GM18867 (cell line): ENCODE measurements around the gene KANK4.
"Not testable (repeated sequence)": the region's sequence is repeated elsewhere in the genome, so short reads cannot be mapped to it uniquely, and the experiment has no call there.

Experiments used
- ATAC-seq: cut with Tn5 transposase; IDR thresholded peaks from one replicate; pipeline ENCODE4 v1.9.1; 2021; ENCODE audit warnings: mild to moderate bottlenecking, moderate library complexity; ENCODE audit not compliant: unreplicated experiment

The KANK4 gene

DNA sequence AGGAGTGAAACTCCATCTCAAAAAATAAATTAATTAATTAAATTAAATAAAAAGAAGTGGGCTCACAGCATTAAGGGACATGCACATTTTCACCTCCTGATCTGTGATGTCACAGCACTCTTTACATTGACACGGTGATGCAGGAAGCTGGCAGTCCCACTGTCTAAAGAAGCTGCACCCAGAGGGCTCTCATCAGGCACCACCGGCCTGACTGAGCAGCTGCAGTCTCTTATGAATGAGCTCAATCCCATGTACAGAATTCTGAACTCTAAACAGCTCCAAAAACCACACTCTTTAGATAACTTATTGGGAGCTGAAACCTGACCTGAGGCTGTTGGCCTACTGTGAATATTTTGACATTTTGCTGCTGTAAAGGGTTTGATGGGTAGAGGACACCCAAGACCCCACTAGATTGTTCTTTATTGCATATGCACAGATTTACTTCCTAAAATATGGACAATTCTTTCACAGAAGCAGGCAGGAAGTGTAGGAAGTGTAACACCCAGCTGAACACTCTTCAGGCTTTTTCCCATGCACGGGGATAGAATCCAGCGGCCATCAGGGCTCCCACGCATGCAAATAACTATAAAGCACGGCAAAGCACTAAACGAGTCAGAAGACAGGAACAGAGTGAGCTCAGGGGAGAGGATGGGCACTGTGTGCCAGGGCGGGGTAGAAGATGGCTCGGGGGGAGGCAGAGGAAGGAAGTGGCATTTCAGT is 78.4 kb downstream of the KANK4 start:
- no peak for ATAC-seq

DNA sequence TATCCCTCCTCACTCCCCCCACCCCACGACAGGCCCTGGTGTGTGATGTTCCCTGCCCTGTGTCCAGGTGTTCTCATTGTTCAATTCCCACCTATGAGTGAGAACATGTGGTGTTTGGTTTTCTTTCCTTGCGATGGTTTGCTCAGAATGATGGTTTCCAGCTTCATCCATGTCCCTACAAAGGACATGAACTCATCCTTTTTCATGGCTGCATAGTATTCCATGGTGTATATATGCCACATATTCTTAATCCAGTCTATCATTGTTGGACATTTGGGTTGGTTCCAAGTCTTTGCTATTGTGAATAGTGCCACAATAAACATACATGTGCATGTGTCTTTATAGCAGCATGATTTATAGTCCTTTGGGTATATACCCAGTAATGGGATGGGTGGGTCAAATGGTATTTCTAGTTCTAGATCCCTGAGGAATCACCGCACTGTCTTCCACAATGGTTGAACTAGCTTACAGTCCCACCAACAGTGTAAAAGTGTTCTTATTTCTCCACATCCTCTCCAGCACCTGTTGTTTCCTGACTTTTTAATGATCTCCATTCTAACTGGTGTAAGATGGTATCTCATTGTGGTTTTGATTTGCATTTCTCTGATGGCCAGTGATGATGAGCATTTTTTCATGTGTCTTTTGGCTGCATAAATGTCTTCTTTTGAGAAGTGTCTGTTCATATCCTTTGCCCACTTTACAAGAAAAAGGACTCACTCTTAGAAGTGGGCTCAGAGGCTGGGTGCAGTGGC is 79.4 kb downstream of the KANK4 start:
- not testable (repeated sequence) for ATAC-seq

DNA sequence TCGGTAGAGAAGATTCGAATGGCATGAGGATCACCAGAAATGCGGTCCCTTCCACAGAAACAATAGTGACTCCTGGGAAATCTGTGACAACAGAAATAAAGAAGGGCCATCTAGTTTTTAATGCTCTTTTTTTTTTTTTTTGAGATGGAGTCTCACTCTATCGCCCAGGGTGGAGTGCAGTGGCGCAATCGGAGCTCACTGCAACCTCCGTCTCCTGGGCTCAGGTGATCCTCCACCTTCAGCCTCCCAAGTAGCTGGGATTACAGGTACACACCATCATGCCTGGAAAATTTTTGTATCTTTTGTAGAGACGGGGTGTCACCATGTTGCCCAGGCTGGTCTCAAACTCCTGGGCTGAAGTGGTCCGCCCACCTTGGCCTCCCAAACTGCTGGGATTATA is 80.7 kb downstream of the KANK4 start:
- no peak for ATAC-seq

DNA sequence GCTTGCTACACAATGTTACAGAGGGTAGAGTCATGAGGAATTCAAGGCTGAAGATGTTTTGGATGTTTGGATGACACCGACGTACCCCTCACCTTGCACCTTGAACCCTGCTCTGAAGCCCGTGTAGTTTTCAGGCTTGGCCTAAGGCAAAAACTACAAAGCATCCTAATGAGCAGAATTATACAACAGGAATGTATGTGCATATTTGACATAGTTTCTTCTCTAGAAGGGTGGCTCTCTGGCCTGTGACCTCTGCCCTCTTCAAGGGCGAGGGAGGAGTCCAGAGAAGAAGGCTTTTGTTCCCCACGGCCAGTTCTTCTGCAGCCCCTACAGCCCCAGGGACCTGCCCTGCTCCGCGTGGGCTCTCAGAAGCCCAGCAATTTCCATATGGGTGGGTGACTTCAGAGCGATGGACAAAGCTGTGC is 81.3 kb downstream of the KANK4 start:
- ATAC-seq: no peak

DNA sequence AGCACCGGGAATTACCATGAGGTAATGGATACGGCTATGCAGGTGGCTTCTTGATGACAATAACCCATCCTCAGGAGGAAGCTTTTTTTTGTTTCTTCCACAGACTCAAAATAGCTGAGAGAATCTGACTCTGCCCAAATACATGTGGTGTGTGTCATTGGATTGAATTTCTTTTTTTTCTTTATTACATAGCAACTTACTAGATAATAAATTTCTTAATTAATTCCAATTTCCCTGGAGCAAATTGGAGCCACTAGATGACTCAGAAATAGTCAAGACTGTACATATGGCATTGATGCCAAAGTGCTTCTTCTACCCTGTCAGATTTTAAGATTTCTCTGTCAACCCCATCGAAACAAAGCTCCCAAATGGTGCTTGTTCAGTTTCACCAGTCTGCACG is 81.9 kb downstream of the KANK4 start:
- no peak for ATAC-seq

DNA sequence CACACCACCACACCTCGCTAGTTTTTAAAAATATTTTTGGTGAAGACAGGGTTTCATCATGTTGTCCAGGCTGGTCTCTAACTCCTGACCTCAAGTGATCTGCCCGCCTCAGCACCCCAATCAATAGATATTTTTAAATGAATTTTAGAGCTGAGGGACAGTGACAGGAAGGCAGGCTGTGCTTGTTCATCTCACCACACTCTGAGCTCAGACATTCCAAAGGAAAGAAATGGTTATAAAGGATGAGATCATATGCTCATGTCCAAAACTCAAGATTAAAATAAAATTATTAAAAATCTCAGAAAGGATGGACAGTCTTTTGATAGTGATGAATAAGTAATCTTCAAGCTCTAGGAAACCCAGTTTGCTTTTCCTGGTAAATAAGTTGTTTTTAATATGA is 83.7 kb downstream of the KANK4 start:
- no peak for ATAC-seq

DNA sequence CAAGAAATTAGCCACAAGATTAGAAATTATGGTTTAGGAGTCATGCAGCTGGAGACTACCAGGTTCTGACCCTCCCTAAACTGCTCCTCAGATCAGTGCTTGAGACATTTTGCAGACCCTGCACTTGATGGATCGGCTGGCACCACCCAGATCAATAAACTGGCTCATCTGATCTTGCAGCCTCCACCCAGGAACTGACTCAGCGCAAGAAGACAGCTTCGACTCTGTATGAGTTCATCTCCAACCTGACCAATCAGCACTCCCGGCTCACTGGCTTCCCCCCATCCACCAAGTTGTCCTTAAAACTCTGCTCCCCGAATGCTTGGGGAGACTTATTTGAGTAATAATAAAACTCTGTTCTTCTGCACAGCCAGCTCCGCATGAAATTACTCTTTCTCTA is 84.5 kb downstream of the KANK4 start:
- no peak for ATAC-seq

DNA sequence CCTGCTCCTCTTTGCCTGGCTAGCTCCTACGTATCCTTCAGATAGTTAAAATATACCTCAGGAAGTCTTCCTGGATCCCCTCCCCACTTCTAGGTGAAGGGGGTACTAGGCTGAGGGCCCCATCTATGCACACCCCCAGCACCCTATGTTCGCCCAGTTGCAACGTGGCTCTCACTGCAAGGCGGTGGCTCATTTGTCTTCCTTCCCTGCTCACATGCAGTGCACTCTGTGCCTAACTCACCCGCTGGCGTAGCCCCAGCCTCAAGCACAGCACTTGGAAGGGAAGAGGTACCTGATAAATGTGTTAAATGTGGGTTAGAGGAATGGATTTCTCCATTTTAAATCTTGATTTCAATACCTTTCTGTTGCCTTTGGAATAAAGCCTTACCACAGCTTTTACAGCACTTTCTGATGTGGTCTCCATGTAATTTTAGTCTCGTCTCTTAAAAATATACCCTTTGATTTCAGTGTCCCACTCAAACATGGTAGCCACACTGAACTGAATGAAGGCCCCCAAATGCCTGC is 85.2 kb downstream of the KANK4 start:
- no peak for ATAC-seq

DNA sequence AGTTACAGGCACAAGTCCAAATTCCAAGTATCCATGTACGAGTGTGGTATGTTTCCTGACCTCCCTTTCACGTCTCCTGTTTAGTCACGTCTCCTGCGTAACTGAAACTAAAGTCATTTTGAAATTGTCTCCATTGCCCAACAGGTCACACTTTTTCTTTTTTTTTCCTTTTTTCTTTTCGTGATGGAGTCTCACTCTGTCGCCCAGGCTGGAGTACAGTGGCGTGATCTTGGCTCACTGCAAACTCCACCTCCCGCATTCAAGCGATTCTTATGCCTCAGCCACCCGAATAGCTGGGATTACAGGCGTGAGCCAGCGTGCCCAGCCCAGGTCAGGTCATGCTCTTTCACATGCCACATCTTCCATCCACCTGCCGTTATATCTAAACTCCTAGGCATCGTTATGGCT is 86.4 kb downstream of the KANK4 start:
- no peak for ATAC-seq

DNA sequence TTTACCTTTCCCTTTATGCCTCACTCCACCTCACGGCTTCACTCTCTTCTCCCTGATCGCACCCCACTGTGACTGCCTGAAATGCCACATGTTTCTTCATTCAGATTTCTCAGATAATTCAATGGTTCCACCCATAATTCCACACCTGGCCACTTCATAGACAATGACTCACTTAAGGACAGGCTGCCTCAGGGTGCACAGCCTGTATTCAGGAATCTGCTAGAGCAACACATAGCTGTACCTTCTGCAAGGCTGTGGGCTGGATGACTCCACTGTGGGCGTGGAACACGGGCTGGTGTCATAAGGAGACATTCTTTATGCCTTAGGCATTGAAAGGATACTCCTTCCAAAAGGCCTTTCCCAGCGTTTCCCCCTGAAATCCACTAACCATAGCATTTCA is 88.5 kb downstream of the KANK4 start:
- no peak for ATAC-seq

DNA sequence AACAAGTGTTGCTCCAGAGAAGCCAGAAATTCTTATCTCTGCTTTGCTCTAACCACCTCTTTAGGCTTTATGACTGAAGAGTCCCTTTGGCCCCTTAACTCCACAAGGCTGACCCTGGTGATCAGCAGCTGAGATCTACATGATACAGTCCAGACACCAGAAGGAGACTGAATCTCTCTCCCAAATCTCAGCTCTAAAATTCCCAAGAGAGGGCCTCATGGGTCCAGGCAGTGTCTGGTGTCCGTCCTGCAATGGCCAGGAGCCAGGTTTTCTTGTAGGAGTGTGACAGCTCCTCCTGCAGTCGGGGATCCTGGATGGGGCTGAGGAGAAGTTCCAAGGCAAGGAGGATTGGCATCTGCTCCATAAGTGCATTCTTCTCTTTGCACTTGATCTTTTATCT is 89.3 kb downstream of the KANK4 start:
- ATAC-seq: no peak

DNA sequence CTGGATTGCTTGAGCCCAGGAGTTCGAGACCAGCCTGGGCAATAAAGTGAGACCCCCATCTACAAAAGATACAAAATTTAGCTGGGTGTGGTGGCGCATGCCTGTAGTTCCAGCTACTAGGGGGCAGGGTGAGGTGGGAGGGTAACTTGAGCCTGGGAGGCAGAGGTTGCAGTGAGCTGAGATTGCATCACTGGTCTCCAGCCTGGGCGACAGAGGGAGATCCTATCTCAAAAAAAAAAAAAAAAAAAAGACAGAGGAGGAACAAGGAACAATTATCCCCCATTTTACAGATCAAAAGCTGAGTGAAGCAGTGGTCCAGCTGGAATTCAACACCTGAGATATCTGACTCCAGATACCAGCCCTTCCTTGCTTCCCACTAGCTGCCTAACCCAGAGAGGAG is 89.8 kb downstream of the KANK4 start:
- ATAC-seq: no peak

DNA sequence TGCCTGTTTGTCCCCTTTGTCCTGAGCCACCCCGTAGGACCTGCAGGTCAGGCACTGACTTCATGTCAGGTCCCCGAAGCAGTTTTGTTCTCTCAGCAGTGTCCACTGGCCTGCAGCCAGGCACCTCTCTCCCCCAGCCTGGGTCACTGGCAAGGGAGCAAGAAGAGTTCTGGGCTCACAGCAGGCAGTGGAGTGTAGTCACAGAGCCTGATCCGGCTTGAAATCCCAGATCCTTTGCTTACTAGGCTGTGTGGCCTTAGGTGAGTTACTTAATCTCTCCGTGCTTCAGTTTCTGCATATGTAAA is 90.4 kb downstream of the KANK4 start:
- no peak for ATAC-seq

DNA sequence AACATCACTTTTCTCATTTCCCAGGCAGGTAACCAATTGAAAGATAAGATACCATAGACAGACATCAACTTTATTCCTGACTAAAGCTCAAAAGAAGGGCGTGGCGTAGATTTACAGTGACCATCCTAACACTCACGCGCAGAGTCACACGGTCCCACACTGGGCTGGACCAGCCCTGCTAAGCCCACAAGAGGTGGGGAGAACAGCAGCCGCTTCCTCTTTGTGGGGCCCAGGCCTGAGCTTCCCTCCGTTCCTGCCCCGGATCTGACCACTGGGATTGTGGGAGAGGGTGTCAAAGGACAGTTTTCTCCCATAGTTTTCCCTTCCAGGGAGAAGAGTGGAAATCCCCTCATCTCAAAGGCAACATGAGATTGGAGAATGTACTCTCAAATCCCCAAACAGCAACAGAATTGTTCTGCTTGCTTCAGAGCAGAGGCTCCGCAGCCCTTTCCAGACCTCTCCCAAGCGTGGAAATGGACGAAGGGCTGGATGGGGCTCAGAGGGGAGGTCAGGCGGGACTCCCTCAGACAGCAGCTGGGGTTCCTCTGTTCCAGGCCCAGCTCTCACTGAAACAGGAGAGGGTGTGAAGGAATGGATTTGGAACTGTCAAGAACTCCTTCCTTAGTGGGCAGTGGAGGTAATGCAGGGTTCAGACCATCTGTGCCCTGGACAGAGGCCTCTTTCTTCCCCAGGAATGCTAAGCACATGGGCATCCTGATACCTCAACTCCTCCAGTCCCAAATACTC is 90.9 kb downstream of the KANK4 start:
- no peak for ATAC-seq

DNA sequence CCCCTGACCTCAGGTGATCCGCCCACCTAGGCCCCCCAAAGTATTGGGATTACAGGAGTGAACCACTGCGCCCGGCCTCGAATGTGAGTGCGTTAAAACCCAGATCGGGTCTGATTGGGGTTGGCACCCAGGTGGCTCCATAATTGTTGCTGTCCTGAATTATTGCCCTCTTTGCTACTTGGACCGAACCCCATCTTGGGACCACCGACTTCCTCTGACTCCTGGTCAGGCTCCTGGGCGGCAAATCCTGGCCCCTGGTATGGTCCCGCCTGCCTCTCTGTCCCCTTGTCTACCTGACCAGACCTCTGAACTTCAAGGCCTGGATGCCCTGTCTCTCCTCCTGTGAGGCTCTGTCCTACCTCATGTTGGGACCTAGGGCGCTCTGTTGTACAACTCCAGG is 91.7 kb downstream of the KANK4 start:
- no peak for ATAC-seq

DNA sequence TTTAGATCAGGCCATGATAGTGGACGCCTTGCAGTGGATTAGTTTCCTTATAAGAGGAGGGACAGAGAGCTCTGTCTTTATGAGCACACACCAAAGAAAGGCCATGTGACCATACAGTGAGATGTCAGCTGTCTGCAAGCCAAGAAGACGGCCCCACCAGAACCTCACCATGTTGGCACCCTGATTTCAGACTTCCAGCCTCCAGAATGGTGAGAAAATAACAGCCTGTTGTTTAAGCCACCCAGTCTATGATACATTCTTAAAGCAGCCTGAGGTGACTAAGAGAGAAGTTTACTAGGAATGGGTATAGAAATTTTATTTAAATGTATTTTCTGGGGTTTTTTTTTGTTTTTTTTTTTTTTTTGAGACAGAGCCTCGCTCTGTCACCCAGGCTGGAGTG is 95.1 kb downstream of the KANK4 start:
- ATAC-seq: no peak

DNA sequence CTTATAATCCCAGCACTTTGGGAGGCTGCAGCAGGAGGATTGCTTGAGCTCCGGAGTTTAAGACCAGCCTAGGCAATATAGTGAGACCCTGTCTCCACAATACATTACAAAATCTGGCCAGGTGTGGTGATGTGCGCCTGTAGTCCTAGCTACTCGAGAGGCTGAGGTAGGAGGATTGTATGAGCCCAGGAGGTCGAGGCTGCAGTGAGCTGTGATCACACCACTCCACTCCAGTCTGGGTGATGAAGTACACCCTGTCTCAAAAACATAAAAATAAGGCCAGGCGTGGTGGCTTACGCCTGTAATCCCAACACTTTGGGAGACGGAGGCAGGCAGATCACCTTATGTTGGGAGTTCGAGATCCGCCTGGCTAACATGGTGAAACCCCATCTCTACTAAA is 96.9 kb downstream of the KANK4 start:
- ATAC-seq: no peak

DNA sequence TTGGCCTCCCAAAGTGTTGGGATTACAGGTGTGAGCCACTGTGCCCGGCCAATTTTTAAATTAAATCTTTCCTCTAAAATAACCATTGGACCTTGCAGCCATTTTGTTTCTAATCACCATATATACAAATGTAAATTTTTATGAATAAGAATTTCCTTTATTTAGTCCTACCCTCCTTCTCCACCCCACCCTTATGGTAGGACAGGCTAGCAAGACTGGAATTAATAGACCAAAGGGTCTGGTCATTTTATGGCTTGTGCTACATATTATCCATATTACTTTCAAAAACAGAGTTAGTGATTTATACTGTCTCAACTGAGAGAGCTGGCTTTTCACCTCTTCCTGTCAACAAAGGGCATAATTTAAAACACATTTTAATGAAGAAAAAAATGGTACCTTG is 98.1 kb downstream of the KANK4 start:
- no peak for ATAC-seq

DNA sequence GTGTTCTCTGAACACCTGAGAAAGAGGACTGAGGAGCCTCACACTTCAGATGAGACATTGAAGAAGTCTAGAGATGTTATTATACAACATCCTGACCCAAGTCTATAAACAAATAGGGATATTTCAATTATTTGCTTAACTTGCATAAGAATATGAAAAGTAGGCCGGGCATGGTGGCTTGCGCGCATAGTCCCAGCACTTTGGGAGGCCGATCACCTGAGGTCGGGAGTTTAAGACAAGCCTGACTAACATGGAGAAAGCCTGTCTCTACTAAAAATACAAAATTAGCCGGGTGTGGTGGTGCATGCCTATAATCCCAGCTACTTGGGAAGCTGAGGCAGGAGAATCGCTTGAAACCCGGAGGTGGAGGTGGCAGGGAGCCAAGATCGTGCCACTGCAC is 98.8 kb downstream of the KANK4 start:
- not testable (repeated sequence) for ATAC-seq

DNA sequence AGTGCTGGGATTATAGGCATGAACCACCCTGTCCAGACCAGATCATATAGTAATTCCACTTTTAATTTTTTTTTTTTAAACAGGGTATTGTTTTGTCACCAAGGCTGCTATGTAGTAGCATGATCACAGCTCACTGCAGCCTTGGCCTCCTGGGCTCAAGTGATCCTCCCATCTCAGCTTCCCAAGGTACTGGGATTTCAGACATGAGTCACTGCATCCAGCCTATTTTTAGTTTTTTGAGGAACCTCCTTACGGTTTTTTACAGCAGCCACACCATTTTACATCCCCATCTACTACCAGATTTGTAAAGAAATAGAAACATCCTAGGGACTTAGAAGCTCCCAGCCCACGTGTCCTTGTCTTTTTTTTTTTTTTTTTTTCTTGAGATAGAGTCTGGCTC is 100.6 kb downstream of the KANK4 start:
- no peak for ATAC-seq

DNA sequence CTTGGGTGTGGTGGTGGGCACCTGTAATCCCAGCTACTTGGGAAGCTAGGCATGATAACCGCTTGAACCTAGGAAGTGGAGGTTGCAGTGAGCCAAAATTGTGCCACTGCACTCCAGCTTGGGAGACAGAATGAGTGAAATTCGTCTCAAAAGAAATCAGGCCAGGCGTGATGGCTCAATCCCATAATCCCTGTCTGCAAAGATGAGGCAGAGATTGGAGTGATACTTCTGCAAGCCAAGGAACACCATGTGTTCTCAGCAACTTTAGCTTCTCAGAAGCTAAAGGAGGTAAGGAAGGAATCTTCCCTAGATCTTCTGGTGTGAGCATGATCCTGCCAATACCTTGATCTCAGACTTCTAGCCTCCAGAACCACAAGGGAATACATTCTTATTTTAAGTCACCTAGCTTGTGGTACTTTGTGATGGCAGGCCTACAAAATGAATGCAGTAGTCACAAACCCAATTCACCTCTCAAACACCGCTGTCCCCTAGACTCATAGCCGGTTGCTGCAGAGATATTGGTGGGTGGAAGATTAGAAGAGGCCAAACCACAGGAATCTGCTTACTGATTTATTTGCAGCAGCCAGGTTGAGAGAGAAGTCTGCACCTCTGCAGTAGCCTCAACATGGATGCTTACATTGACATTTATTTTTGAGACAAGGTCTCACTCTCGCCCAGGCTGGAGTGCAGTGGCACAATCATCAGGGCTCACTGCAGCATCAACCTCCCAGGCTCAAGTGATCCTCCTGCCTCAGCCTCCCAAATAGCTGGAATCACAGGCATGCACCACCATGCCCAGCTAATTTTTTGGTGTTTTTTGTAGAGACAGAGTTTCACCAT is 105.9 kb downstream of the KANK4 start:
- no peak for ATAC-seq
